Cardiac fibroblast (primary cell): ENCODE data around the gene HSF2BP.

Experiments used
- DNase-seq, 2 donors: peaks; one replicate each; pipeline versions ENCODE4 v3.0.0 to v3.0.0-alpha.2; 2010; ENCODE audit warnings: low read depth in 2 of 2
- H3K4me3 ChIP-seq, 2 donors: replicated peaks in 1 of 2; 1 replicate in 1 of 2; 2 replicates in 1 of 2; pipeline ENCODE4 v1.5.1; 2011; ENCODE audit warnings: low read depth in 2 of 2, low read length in 2 of 2, mild to moderate bottlenecking in 2 of 2, moderate library complexity in 1 of 2
- TF ChIP-seq, protein P1 (sequence below): IDR thresholded peaks from one replicate; pipeline ENCODE4 v1.5.1; 2011; ENCODE audit warnings: low read depth, mild to moderate bottlenecking, low read length, inconsistent platforms

The HSF2BP gene

GRCh38 chr21:43611598-43612369 lies 47.5 kb downstream of the HSF2BP start:
- TF ChIP-seq, protein P1, sequence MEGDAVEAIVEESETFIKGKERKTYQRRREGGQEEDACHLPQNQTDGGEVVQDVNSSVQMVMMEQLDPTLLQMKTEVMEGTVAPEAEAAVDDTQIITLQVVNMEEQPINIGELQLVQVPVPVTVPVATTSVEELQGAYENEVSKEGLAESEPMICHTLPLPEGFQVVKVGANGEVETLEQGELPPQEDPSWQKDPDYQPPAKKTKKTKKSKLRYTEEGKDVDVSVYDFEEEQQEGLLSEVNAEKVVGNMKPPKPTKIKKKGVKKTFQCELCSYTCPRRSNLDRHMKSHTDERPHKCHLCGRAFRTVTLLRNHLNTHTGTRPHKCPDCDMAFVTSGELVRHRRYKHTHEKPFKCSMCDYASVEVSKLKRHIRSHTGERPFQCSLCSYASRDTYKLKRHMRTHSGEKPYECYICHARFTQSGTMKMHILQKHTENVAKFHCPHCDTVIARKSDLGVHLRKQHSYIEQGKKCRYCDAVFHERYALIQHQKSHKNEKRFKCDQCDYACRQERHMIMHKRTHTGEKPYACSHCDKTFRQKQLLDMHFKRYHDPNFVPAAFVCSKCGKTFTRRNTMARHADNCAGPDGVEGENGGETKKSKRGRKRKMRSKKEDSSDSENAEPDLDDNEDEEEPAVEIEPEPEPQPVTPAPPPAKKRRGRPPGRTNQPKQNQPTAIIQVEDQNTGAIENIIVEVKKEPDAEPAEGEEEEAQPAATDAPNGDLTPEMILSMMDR, result peak; percentile 88
- peak; percentile 75 to 80 for DNase-seq

GRCh38 chr21:43609501-43610340 lies 49.6 kb downstream of the HSF2BP start:
- TF ChIP-seq, protein P1, result no peak
- DNase-seq, result peak; percentile 82 to 87
- no peak overlapping the region for H3K4me3 ChIP-seq

More at GRCh38 chr21:43611598-43612369, 47.5 kb downstream of the HSF2BP start:
- H3K4me3 ChIP-seq, result no peak overlapping the region

GRCh38 chr21:43608664-43609063 lies 50.6 kb downstream of the HSF2BP start:
- H3K4me3 ChIP-seq, result no peak overlapping the region
- DNase-seq, result no peak
- TF ChIP-seq, protein P1, result no peak

GRCh38 chr21:43608225-43608624 lies 51.1 kb downstream of the HSF2BP start:
- H3K4me3 ChIP-seq, result no peak overlapping the region
- DNase-seq, result peak; percentile 83 to 93
- TF ChIP-seq, protein P1, result no peak

DNA sequence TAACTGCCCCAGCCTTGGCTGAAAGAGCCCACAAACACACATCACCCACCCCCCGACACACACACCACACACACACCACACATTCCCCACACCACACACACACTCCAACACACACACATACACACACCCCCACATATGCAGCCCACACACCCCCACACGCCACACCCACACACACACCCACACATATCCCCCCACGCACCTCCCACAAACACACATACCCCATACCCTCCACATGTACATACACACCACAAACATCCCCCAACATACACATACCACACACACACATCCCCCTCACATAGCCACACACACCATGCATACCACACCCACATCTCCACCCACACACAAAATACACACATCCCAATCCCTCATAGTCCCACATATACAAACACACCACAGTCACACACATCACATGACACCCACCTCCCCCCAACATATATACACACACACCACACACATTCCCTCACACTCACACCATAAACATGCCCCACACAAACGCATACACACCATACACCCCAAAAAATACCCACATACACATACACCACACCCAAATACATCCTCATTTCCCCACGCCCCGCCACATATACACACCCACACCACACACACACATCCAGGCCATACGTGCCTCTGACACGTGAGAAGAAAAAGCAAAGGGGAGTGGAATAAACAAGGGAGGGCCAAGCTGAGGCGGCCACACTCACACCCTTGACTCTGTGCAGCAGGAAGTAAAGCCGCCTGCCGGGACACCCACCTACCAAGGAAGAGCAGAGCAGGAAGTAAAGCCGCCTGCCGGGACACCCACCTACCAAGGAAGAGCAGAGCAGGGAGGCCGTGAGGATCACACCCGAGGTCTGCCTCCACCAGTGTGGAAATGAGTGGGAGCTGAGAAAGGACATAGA lies 53.7 kb downstream of the HSF2BP start:
- DNase-seq, result no peak
- TF ChIP-seq, protein P1, result no peak
- no peak overlapping the region for H3K4me3 ChIP-seq

- no peak for DNase-seq
- no peak overlapping the region for H3K4me3 ChIP-seq
- TF ChIP-seq, protein P1, result no peak
Observed at GRCh38 chr21:43604505-43605204, 54.6 kb downstream of the HSF2BP start.
